HepG2 (cell line): ENCODE measurements around the gene MAN1A1. TPM values are rescaled to one million over a fixed set of nuclear protein-coding genes. Genes with fewer than 3 reads are reported as not detected.

Source experiments
- GZF1 ChIP-seq: sonication (generic); formaldehyde crosslinking; IDR thresholded peaks from 2 replicates; pipeline ENCODE4 v1.5.1; 2020; ENCODE audit warnings: mild to moderate bottlenecking, missing genetic modification reagents
- IKZF1 ChIP-seq: fragments of 450-650 bp; IDR thresholded peaks from 2 replicates; pipeline ENCODE4 v1.7.1; 2016
- KLF9 ChIP-seq: IDR thresholded peaks from 2 replicates; pipeline ENCODE4 v1.6.1; 2016; ENCODE audit warnings: low read depth
- MED1 ChIP-seq: sonication (generic); formaldehyde crosslinking; IDR thresholded peaks from 2 replicates; pipeline ENCODE4 v1.4.0; 2020; ENCODE audit warnings: missing genetic modification reagents
- NR2F1 ChIP-seq, 2 experiments: fragments of 450-650 bp in 1 of 2; formaldehyde crosslinking in 1 of 2; IDR thresholded peaks; 2 replicates each; pipeline versions ENCODE4 v1.5.0 to v1.6.1; 2016 to 2020; ENCODE audit warnings: mild to moderate bottlenecking in 1 of 2, missing compliant biosample characterization in 1 of 2, missing genetic modification reagents in 1 of 2, moderate library complexity in 1 of 2
- PHF5A ChIP-seq: IDR thresholded peaks from one replicate; pipeline ENCODE4 v1.6.1; 2018; ENCODE audit warnings: low read depth, missing genetic modification reagents; ENCODE audit not compliant: unreplicated experiment
- RARG ChIP-seq: sonication (generic); formaldehyde crosslinking; IDR thresholded peaks from 2 replicates; pipeline ENCODE4 v1.4.0; 2020; ENCODE audit warnings: low read depth, mild to moderate bottlenecking, missing genetic modification reagents
- SIN3A ChIP-seq: IDR thresholded peaks from 2 replicates; pipeline ENCODE4 v1.6.1; 2011; ENCODE audit warnings: low read depth, mild to moderate bottlenecking, control low read depth, low read length, borderline replicate concordance
- SMAD3 ChIP-seq: sonication (generic); formaldehyde crosslinking; IDR thresholded peaks from 2 replicates; pipeline ENCODE4 v1.4.0; 2020; ENCODE audit warnings: missing genetic modification reagents
- SSRP1 ChIP-seq: IDR thresholded peaks from 2 replicates; pipeline ENCODE4 v1.6.1; 2016; ENCODE audit warnings: control low read depth
- ZNF12 ChIP-seq: sonication (generic); formaldehyde crosslinking; IDR thresholded peaks from 2 replicates; pipeline ENCODE4 v1.5.0; 2020; ENCODE audit warnings: missing genetic modification reagents
- ZNF337 ChIP-seq: sonication (generic); formaldehyde crosslinking; IDR thresholded peaks from 2 replicates; pipeline ENCODE4 v1.5.1; 2020; ENCODE audit warnings: missing genetic modification reagents, low read depth, mild to moderate bottlenecking, borderline replicate concordance
- ZNF501 ChIP-seq: sonication (generic); formaldehyde crosslinking; IDR thresholded peaks from 2 replicates; pipeline ENCODE4 v1.5.1; 2020; ENCODE audit warnings: mild to moderate bottlenecking, moderate library complexity, missing genetic modification reagents
- ZNF546 ChIP-seq: sonication (generic); formaldehyde crosslinking; conservative IDR thresholded peaks from 2 replicates; pipeline ENCODE4 v1.8.1; 2023; ENCODE audit warnings: mild to moderate bottlenecking, missing genetic modification reagents
- polyA plus RNA-seq, 8 experiments: library from polyadenylated mRNA; depleted of rRNA in 3 of 8; stranded (reverse) in 7 of 8; unstranded in 1 of 8; fragments of >200 nt; fragmentation: Illumina TruSeq in 4 of 8; extraction: Trizol in 4 of 8; gene quantifications; 2 replicates each; pipeline versions ENCODE4 v1.2.1 to v1.2.3, GENCODE V29; 2011 to 2016; ENCODE audit warnings: low read depth in 4 of 8, missing spikeins in 1 of 8, mixed read lengths in 1 of 8; ENCODE audit not compliant: insufficient read depth in 1 of 8
- total RNA-seq, 5 experiments: library from RNA; depleted of rRNA; stranded (reverse); fragments of >200 nt; fragmentation: Illumina TruSeq; extraction: Trizol; gene quantifications; 2 replicates each; pipeline ENCODE4 v1.2.3, GENCODE V29; 2016; ENCODE audit warnings: low read depth in 1 of 5
- TF ChIP-seq, protein P1 (sequence below): sonication (generic); formaldehyde crosslinking; IDR thresholded peaks from 2 replicates; pipeline ENCODE4 v1.4.0; 2020; ENCODE audit warnings: missing genetic modification reagents
- TF ChIP-seq, protein P2 (sequence below): sonication (generic); formaldehyde crosslinking; IDR thresholded peaks from 2 replicates; pipeline ENCODE4 v1.4.0; 2020; ENCODE audit warnings: missing genetic modification reagents
- TF ChIP-seq, protein P3 (sequence below): sonication (generic); formaldehyde crosslinking; IDR thresholded peaks from 2 replicates; pipeline ENCODE4 v1.4.0; 2020; ENCODE audit warnings: mild to moderate bottlenecking, low read depth, missing genetic modification reagents
- TF ChIP-seq, protein P4 (sequence below): sonication (generic); formaldehyde crosslinking; IDR thresholded peaks from 2 replicates; pipeline ENCODE4 v1.4.0; 2020; ENCODE audit warnings: missing genetic modification reagents
- TF ChIP-seq, protein P5 (sequence below): IDR thresholded peaks from 2 replicates; pipeline ENCODE4 v1.6.1; 2016

Gene MAN1A1
- total and polyA plus RNA-seq, 2 of the 13 experiments (the other 11 are each of a cell fraction or from before 2014, with no cell fraction given), result 156 to 236 TPM

DNA sequence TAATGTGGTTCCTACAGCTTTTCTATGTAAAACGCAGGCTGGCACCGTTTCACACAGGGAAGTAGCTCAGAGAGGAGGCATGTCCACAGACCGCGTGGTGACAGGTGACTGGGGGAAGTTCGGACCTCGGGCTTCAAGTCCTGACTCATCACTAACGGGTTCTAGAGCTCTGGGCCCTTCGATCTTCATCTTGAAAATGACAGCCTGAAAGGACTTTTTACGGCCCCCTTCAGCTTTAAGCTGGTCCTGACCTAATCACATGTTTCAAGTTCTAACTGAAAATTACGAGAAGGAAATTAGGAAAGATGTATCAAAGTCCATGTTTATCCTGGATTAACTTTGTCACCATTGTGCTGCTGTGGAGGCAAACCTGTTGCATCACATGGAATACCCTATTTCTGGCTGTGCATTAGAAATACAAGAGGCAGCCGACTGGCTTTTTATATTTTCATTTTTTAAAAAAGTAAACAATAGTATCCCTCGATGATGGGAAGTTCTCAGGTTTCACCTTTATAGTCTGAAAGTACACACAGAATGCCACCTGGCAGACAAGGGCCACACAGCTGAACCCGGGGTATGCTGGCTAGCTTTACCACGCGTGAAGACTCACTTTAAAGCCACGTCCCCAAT is 2.0 kb downstream of the MAN1A1 start (continued):
- TF ChIP-seq, protein P1, sequence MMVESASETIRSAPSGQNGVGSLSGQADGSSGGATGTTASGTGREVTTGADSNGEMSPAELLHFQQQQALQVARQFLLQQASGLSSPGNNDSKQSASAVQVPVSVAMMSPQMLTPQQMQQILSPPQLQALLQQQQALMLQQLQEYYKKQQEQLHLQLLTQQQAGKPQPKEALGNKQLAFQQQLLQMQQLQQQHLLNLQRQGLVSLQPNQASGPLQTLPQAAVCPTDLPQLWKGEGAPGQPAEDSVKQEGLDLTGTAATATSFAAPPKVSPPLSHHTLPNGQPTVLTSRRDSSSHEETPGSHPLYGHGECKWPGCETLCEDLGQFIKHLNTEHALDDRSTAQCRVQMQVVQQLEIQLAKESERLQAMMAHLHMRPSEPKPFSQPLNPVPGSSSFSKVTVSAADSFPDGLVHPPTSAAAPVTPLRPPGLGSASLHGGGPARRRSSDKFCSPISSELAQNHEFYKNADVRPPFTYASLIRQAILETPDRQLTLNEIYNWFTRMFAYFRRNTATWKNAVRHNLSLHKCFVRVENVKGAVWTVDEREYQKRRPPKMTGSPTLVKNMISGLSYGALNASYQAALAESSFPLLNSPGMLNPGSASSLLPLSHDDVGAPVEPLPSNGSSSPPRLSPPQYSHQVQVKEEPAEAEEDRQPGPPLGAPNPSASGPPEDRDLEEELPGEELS (CRISPR knock-in tag), result peak; percentile 91
- TF ChIP-seq, protein P2, sequence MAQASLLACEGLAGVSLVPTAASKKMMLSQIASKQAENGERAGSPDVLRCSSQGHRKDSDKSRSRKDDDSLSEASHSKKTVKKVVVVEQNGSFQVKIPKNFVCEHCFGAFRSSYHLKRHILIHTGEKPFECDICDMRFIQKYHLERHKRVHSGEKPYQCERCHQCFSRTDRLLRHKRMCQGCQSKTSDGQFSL (CRISPR knock-in tag), result no peak
- TF ChIP-seq SIN3A (peak; percentile 89), NR2F1 (CRISPR knock-in tag; IDR thresholded peaks at IDR 0.05) (peak; percentile 62 to 78; a peak in 3 of 4 replicates), IKZF1 (no peak), PHF5A (CRISPR knock-in tag) (peak; percentile 31), ZNF501 (CRISPR knock-in tag) (peak; percentile 88; the same call in 1 of the 2 replicates), SSRP1 (CRISPR knock-in tag) (0 out of 2 replicates have a peak, but pooled peaks have one; percentile 36), ZNF337 (no peak), GZF1 (peak; percentile 18; the same call in 1 of the 2 replicates), RARG (CRISPR knock-in tag) (peak; percentile 69; the same call in 1 of the 2 replicates), ZNF12 (CRISPR knock-in tag) (peak; percentile 77; the same call in 1 of the 2 replicates), KLF9 (no peak), SMAD3 (CRISPR knock-in tag) (peak; percentile 97), MED1 (CRISPR knock-in tag) (peak; percentile 97), ZNF546 (CRISPR knock-in tag) (no peak)
- TF ChIP-seq, protein P3, sequence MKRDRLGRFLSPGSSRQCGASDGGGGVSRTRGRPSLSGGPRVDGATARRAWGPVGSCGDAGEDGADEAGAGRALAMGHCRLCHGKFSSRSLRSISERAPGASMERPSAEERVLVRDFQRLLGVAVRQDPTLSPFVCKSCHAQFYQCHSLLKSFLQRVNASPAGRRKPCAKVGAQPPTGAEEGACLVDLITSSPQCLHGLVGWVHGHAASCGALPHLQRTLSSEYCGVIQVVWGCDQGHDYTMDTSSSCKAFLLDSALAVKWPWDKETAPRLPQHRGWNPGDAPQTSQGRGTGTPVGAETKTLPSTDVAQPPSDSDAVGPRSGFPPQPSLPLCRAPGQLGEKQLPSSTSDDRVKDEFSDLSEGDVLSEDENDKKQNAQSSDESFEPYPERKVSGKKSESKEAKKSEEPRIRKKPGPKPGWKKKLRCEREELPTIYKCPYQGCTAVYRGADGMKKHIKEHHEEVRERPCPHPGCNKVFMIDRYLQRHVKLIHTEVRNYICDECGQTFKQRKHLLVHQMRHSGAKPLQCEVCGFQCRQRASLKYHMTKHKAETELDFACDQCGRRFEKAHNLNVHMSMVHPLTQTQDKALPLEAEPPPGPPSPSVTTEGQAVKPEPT (CRISPR knock-in tag), result no peak
- TF ChIP-seq, protein P4, sequence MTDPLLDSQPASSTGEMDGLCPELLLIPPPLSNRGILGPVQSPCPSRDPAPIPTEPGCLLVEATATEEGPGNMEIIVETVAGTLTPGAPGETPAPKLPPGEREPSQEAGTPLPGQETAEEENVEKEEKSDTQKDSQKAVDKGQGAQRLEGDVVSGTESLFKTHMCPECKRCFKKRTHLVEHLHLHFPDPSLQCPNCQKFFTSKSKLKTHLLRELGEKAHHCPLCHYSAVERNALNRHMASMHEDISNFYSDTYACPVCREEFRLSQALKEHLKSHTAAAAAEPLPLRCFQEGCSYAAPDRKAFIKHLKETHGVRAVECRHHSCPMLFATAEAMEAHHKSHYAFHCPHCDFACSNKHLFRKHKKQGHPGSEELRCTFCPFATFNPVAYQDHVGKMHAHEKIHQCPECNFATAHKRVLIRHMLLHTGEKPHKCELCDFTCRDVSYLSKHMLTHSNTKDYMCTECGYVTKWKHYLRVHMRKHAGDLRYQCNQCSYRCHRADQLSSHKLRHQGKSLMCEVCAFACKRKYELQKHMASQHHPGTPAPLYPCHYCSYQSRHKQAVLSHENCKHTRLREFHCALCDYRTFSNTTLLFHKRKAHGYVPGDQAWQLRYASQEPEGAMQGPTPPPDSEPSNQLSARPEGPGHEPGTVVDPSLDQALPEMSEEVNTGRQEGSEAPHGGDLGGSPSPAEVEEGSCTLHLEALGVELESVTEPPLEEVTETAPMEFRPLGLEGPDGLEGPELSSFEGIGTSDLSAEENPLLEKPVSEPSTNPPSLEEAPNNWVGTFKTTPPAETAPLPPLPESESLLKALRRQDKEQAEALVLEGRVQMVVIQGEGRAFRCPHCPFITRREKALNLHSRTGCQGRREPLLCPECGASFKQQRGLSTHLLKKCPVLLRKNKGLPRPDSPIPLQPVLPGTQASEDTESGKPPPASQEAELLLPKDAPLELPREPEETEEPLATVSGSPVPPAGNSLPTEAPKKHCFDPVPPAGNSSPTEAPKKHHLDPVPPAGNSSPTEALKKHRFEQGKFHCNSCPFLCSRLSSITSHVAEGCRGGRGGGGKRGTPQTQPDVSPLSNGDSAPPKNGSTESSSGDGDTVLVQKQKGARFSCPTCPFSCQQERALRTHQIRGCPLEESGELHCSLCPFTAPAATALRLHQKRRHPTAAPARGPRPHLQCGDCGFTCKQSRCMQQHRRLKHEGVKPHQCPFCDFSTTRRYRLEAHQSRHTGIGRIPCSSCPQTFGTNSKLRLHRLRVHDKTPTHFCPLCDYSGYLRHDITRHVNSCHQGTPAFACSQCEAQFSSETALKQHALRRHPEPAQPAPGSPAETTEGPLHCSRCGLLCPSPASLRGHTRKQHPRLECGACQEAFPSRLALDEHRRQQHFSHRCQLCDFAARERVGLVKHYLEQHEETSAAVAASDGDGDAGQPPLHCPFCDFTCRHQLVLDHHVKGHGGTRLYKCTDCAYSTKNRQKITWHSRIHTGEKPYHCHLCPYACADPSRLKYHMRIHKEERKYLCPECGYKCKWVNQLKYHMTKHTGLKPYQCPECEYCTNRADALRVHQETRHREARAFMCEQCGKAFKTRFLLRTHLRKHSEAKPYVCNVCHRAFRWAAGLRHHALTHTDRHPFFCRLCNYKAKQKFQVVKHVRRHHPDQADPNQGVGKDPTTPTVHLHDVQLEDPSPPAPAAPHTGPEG, result no peak
- TF ChIP-seq, protein P5, sequence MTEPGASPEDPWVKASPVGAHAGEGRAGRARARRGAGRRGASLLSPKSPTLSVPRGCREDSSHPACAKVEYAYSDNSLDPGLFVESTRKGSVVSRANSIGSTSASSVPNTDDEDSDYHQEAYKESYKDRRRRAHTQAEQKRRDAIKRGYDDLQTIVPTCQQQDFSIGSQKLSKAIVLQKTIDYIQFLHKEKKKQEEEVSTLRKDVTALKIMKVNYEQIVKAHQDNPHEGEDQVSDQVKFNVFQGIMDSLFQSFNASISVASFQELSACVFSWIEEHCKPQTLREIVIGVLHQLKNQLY, result peak; percentile 78; the same call in 1 of the 2 replicates
